GM19452 (cell line): ENCODE results near the gene PLPP7.
A peak's percentile ranks its signal among the peaks of the same experiment; 100 is the strongest.
"Not testable (repeated sequence)": the region's sequence is repeated elsewhere in the genome, so short reads cannot be mapped to it uniquely, and the experiment has no call there.

Experiments
- ATAC-seq: cut with Tn5 transposase; IDR thresholded peaks from one replicate; pipeline ENCODE4 v1.9.1; 2021; ENCODE audit not compliant: unreplicated experiment

PLPP7 gene

GRCh38 chr9:131289301-131290035 lies at the start of gene PLPP7:
PLPP7 (plus strand) TSS chr9:131289723; CDS start chr9:131289998, 275 bp downstream.
- no peak for ATAC-seq

GRCh38 chr9:131240047-131240921 lies 49.2 kb upstream of the PLPP7 start:
- no peak for ATAC-seq

GRCh38 chr9:131244331-131244730 lies 45.2 kb upstream of the PLPP7 start:
- ATAC-seq: not testable (repeated sequence)

GRCh38 chr9:131246618-131247017 lies 42.9 kb upstream of the PLPP7 start:
- ATAC-seq: no peak

- ATAC-seq: peak; percentile 13
These were observed 37.4 kb upstream of the PLPP7 start for GRCh38 chr9:131252120-131252519.

GRCh38 chr9:131253891-131254491 lies 35.5 kb upstream of the PLPP7 start:
- ATAC-seq: no peak

- no peak for ATAC-seq
These were observed 34.9 kb upstream of the PLPP7 start for GRCh38 chr9:131254626-131255025.

GRCh38 chr9:131255676-131256197 lies 33.8 kb upstream of the PLPP7 start:
- ATAC-seq: no peak

GRCh38 chr9:131257266-131258025 lies 32.1 kb upstream of the PLPP7 start:
- no peak for ATAC-seq

GRCh38 chr9:131258186-131258585 lies 31.3 kb upstream of the PLPP7 start:
- ATAC-seq: no peak

- no peak for ATAC-seq
These were observed 30.7 kb upstream of the PLPP7 start for GRCh38 chr9:131258698-131259431.

- no peak for ATAC-seq
These were observed 30.1 kb upstream of the PLPP7 start for GRCh38 chr9:131259432-131259898.

- no peak for ATAC-seq
These were observed 29.5 kb upstream of the PLPP7 start for GRCh38 chr9:131259916-131260597.

GRCh38 chr9:131260751-131261452 lies 28.6 kb upstream of the PLPP7 start:
- ATAC-seq: no peak

GRCh38 chr9:131262327-131263032 lies 27.0 kb upstream of the PLPP7 start:
- ATAC-seq: peak; percentile 55

GRCh38 chr9:131263033-131263343 lies 26.5 kb upstream of the PLPP7 start:
- ATAC-seq: not testable (repeated sequence)

- no peak for ATAC-seq
These were observed 25.8 kb upstream of the PLPP7 start for GRCh38 chr9:131263701-131264100.

GRCh38 chr9:131264231-131264630 lies 25.3 kb upstream of the PLPP7 start:
- no peak for ATAC-seq
